A549 (cell line): Measurements from ENCODE around the gene AMIGO1. TPM values are rescaled to one million over a fixed set of nuclear protein-coding genes. Genes with fewer than 3 reads are reported as not detected.
A peak's percentile ranks its signal among the peaks of the same experiment; 100 is the strongest.

Experiments
- ATAC-seq, 2 experiments: fragments of 200-7000 bp in 1 of 2; fragments of >200 bp in 1 of 2; cut with Nextera tagmentation in 1 of 2; cut with Tn5 transposase in 1 of 2; 3 replicates each; pipeline versions ENCODE4 v1.8.0 to v1.9.1; 2018 to 2020; ENCODE audit warnings: mild to moderate bottlenecking in 1 of 2, moderate library complexity in 1 of 2
- CTCF ChIA-PET: fragments of 300-600 bp; sonication (Branson Sonifier 250); formaldehyde crosslinking; extraction: SDS; loops from one replicate; lab custom pipeline; 2021; ENCODE audit warnings: antibody characterized with exemption, inconsistent platforms; lab: Yijun Ruan, JAX
- POLR2A ChIA-PET: fragments of 350-600 bp; formaldehyde crosslinking; extraction: SDS; loops from one replicate; lab custom pipeline; 2021; ENCODE audit warnings: antibody characterized with exemption, inconsistent platforms; lab: Yijun Ruan, JAX
- DNase-seq, 2 experiments: peaks; one replicate each; pipeline versions ENCODE4 v3.0.0 to v3.0.0-alpha.2; 2011 to 2016; ENCODE audit warnings: low read depth in 1 of 2, low spot score in 1 of 2
- FAIRE-seq: peaks from 2 replicates; lab custom pipeline; 2011; peaks lifted over from hg19 to GRCh38; lab: Jason Lieb, UNC
- H3K27ac ChIP-seq, 2 experiments: fragments of >200 bp; sonication (Bioruptor Twin); formaldehyde crosslinking; 3 replicates each; pipeline ENCODE4 v1.5.1; 2016 to 2017
- H3K4me1 ChIP-seq: fragments of >200 bp; sonication (Bioruptor Twin); formaldehyde crosslinking; 3 replicates; pipeline ENCODE4 v1.6.1; 2016
- H3K4me2 ChIP-seq: fragments of >200 bp; sonication (Bioruptor Twin); formaldehyde crosslinking; 3 replicates; pipeline ENCODE4 v1.6.1; 2016
- H3K4me3 ChIP-seq: fragments of >200 bp; sonication (Bioruptor Twin); formaldehyde crosslinking; 3 replicates; pipeline ENCODE4 v1.5.1; 2016
- H3K9me3 ChIP-seq: fragments of >200 bp; sonication (Bioruptor Twin); formaldehyde crosslinking; 3 replicates; pipeline ENCODE4 v1.6.1; 2016
- BCL3 ChIP-seq: fragments of >200 bp; sonication (Bioruptor Twin); formaldehyde crosslinking; IDR thresholded peaks from 3 replicates; pipeline ENCODE4 v1.6.1; 2016
- CTCF ChIP-seq: fragments of >200 bp; sonication (Bioruptor Twin); formaldehyde crosslinking; IDR thresholded peaks from 3 replicates; pipeline ENCODE4 v1.5.1; 2016
- EHMT2 ChIP-seq: fragments of 200-600 bp; sonication (generic); IDR thresholded peaks from 2 replicates; pipeline ENCODE4 v1.6.1; 2016; ENCODE audit warnings: antibody characterized with exemption, low read depth, mild to moderate bottlenecking, moderate library complexity
- ELK1 ChIP-seq: fragments of 150-350 bp; IDR thresholded peaks from 2 replicates; pipeline ENCODE4 v1.6.1; 2014; ENCODE audit warnings: low read depth, mild to moderate bottlenecking, low read length
- HDAC2 ChIP-seq: fragments of 200-600 bp; sonication (generic); IDR thresholded peaks from 2 replicates; pipeline ENCODE4 v1.6.1; 2016
- HOXB5 ChIP-seq: fragments of 250-450 bp; sonication (Bioruptor Pico); IDR thresholded peaks from 2 replicates; pipeline ENCODE4 v1.5.0; 2020; ENCODE audit warnings: mild to moderate bottlenecking, moderate library complexity
- NPAS2 ChIP-seq: fragments of 250-450 bp; sonication (Bioruptor Pico); IDR thresholded peaks from 2 replicates; pipeline ENCODE4 v1.8.0; 2022; ENCODE audit warnings: mild to moderate bottlenecking, moderate library complexity, borderline replicate concordance
- PHF8 ChIP-seq: fragments of 200-600 bp; sonication (generic); IDR thresholded peaks from 2 replicates; pipeline ENCODE4 v1.6.1; 2016; ENCODE audit warnings: low read depth, mild to moderate bottlenecking, antibody characterized with exemption, moderate library complexity, borderline replicate concordance
- POLR2A ChIP-seq: IDR thresholded peaks from 2 replicates; pipeline ENCODE4 v1.6.1; 2012; ENCODE audit warnings: mild to moderate bottlenecking, low read length
- POLR2AphosphoS2 ChIP-seq: conservative IDR thresholded peaks from 2 replicates; pipeline ENCODE4 v1.6.1; 2012; ENCODE audit warnings: low read length, improper control_type of control experiment, inconsistent platforms
- RAD21 ChIP-seq, 2 experiments: fragments of >200 bp in 1 of 2; sonication (Bioruptor Twin) in 1 of 2; formaldehyde crosslinking in 1 of 2; IDR thresholded peaks in 1 of 2; conservative IDR thresholded peaks in 1 of 2; 2 replicates in 1 of 2; 3 replicates in 1 of 2; pipeline ENCODE4 v1.6.1; 2012 to 2018; ENCODE audit warnings: inconsistent platforms in 1 of 2
- REST ChIP-seq: fragments of 200-600 bp; sonication (generic); IDR thresholded peaks from 2 replicates; pipeline ENCODE4 v1.6.1; 2016; ENCODE audit warnings: antibody characterized with exemption, mild to moderate bottlenecking, moderate library complexity
- RFX5 ChIP-seq: fragments of 450-650 bp; IDR thresholded peaks from 2 replicates; pipeline ENCODE4 v1.7.1; 2014; ENCODE audit warnings: antibody characterized with exemption, mild to moderate bottlenecking, moderate library complexity
- SMC3 ChIP-seq: fragments of >200 bp; sonication (Bioruptor Twin); formaldehyde crosslinking; IDR thresholded peaks from 3 replicates; pipeline ENCODE4 v1.6.1; 2018; ENCODE audit warnings: inconsistent platforms
- SREBF2 ChIP-seq: fragments of 450-650 bp; IDR thresholded peaks from 2 replicates; pipeline ENCODE4 v1.6.1; 2014; ENCODE audit warnings: mild to moderate bottlenecking, moderate library complexity
- ZC3H11A ChIP-seq: fragments of 450-650 bp; IDR thresholded peaks from 2 replicates; pipeline ENCODE4 v1.6.1; 2014; ENCODE audit warnings: antibody characterized with exemption, mild to moderate bottlenecking
- WGBS: methylation state at CpG from one replicate; pipeline ENCODE4 v1.1.6; 2017; ENCODE audit errors: missing lambda C conversion rate; 5-methylcytosine and 5-hydroxymethylcytosine counted together
- polyA plus RNA-seq, 4 experiments: library from polyadenylated mRNA; depleted of rRNA in 3 of 4; stranded (reverse); fragments of >200 nt; fragmentation: RNase III in 1 of 4; extraction: RNeasy Plus Mini Kit Qiagen cat#74134 plus additional on column Dnase treatment in 1 of 4; gene quantifications; 2 replicates in 3 of 4; 3 replicates in 1 of 4; pipeline ENCODE4 v1.2.3, GENCODE V29; 2011 to 2017

The AMIGO1 gene
- polyA plus RNA-seq, 2 of the 4 experiments (the other 2 are of a cell fraction) = 0.43 to 1.2 TPM

- no peak for TF ChIP-seq ELK1
- no peak for TF ChIP-seq POLR2AphosphoS2
- no peak for TF ChIP-seq REST
- TF ChIP-seq NPAS2 (CRISPR knock-in tag) = no peak
- no peak for TF ChIP-seq EHMT2
Measured at GRCh38 chr1:109548321-109549267, 39.1 kb upstream of the AMIGO1 start, which contains the start of gene GNAI3 (continued).

GRCh38 chr1:109547463-109548320, 38.2 kb upstream of the AMIGO1 start:
- Histone ChIP-seq H3K4me2 (peak overlapping the region; percentile 86), H3K4me1 (peaks cover 21% of the 10 kb centered on the region), H3K4me3 (peak overlapping the region; percentile 99), H3K27ac (peak overlapping the region; percentile 95 to 96), H3K9me3 (no peaks in the 10 kb centered on the region)
- whole genome bisulfite sequencing = 13% methylated on average over 21 of the region's 22 CpGs
- DNase-seq (no peak), ATAC-seq (peak in 1 of 2 experiments; percentile 37; a peak in 4 of 6 replicates), FAIRE-seq (no peak)
- CTCF ChIA-PET = interaction anchor here (0.8 to 13.0 kb wide), 19 partner anchors 11 to 436 kb away, joined by 3 to 149 read pairs (median 6); no protein-coding TSS in a partner anchor
- POLR2A ChIA-PET = interaction anchor here (0.9 to 2.0 kb wide), 28 partner anchors 9 to 792 kb away, joined by 3 to 27 read pairs (median 4); partner anchors contain the start of genes AHCYL1, AMPD2, GNAT2 and GSTM4
- no peak for TF ChIP-seq PHF8
- no peak for TF ChIP-seq ZC3H11A

- TF ChIP-seq HDAC2 = no peak
- peak; percentile 83 to 90 for TF ChIP-seq RAD21 (conservative IDR thresholded peaks at IDR 0.05 in 1 of 2, IDR thresholded peaks at IDR 0.05 in 1 of 2)
- TF ChIP-seq CTCF = peak; percentile 81
- no peak for TF ChIP-seq RFX5
- peak; percentile 78 for TF ChIP-seq SMC3
- no peak for TF ChIP-seq SREBF2
- TF ChIP-seq POLR2A = no peak
- TF ChIP-seq BCL3 = no peak
- TF ChIP-seq HOXB5 (CRISPR knock-in tag) = 0 out of 2 replicates have a peak, but pooled peaks have one; percentile 65
- ChIA-PET CTCF (interaction anchor here (0.7 to 13.0 kb wide), 36 partner anchors 12 to 499 kb away, joined by 3 to 149 read pairs (median 4); partner anchors contain the start of genes AHCYL1 and CYB561D1), POLR2A (interaction anchor here (1.3 kb wide), 1 partner anchor 93 kb away, joined by 7 read pairs; no protein-coding TSS in a partner anchor)
- ATAC-seq (peak; percentile 70 to 78; a peak in 5 of 6 replicates), FAIRE-seq (no peak), DNase-seq (peak; percentile 79 to 83)
- H3K9me3 ChIP-seq = no peaks in the 10 kb centered on the region
- 10% methylated on average over 5 of the region's 5 CpGs for WGBS
- H3K4me1 ChIP-seq = peaks cover 21% of the 10 kb centered on the region
- H3K27ac ChIP-seq = peak overlapping the region; percentile 95 to 96
- H3K4me2 ChIP-seq = peak overlapping the region; percentile 86
- H3K4me3 ChIP-seq = peak overlapping the region; percentile 99; the same call in 2 of the 3 replicates
Measured at GRCh38 chr1:109546311-109547109, 37.0 kb upstream of the AMIGO1 start.
